K562 (cell line): ENCODE measurements around the gene CTXND1. TPM values are rescaled to one million over a fixed set of nuclear protein-coding genes. Genes with fewer than 3 reads are reported as not detected.

Experiments used
- ATAC-seq: fragments of 200-7000 bp; cut with Tn5 transposase; 3 replicates; pipeline ENCODE4 v1.9.1; 2020; ENCODE audit warnings: moderate library complexity
- BruUV-seq: library from RNA; stranded (reverse); fragments of 400-500 nt; replicated peaks from 2 replicates; lab custom pipeline; 2021; lab: Mats Ljungman, UMichigan
- CTCF ChIA-PET: fragments of 300-600 bp; formaldehyde crosslinking; extraction: SDS; loops from one replicate; lab custom pipeline; 2021; ENCODE audit warnings: low intra/inter-chr PET ratio; lab: Yijun Ruan, JAX
- POLR2A ChIA-PET: fragments of 300-600, 350-650 bp; sonication (Branson Sonifier 250); formaldehyde crosslinking; extraction: SDS; loops from one replicate; lab custom pipeline; 2021; ENCODE audit warnings: antibody characterized with exemption, inconsistent platforms; lab: Yijun Ruan, JAX
- DNase-seq, 4 experiments: peaks; one replicate each; pipeline versions ENCODE4 v3.0.0 to v3.0.0-alpha.2; 2011 to 2018; ENCODE audit warnings: low spot score in 3 of 4, mixed read lengths in 3 of 4; ENCODE audit errors: extremely low read depth in 1 of 4
- FAIRE-seq: peaks from 2 replicates; lab custom pipeline; 2011; peaks lifted over from hg19 to GRCh38; lab: Jason Lieb, UNC
- H2AFZ ChIP-seq: 2 replicates; pipeline ENCODE4 v1.6.0; 2011; ENCODE audit warnings: low read depth, low read length, control low read depth, inconsistent platforms
- H3K27ac ChIP-seq: fragments of 200-600 bp; 3 replicates; pipeline ENCODE4 v1.8.0; 2011; ENCODE audit warnings: low read depth, mild to moderate bottlenecking, control low read depth, inconsistent platforms, low read length, moderate library complexity, mixed read lengths; ENCODE audit errors: extremely low read depth
- H3K27me3 ChIP-seq, 2 experiments: fragments of 300-600 bp in 1 of 2; 2 replicates in 1 of 2; 3 replicates in 1 of 2; pipeline versions ENCODE4 v1.6.0 to v1.8.0; 2011; ENCODE audit warnings: inconsistent platforms in 2 of 2, low read length in 2 of 2, mild to moderate bottlenecking in 1 of 2, mixed read lengths in 1 of 2, moderate library complexity in 1 of 2; ENCODE audit not compliant: control insufficient read depth in 2 of 2, insufficient read depth in 2 of 2
- H3K36me3 ChIP-seq: fragments of 300-600 bp; 3 replicates; pipeline ENCODE4 v1.8.0; 2011; ENCODE audit warnings: mild to moderate bottlenecking, low read length, inconsistent platforms; ENCODE audit not compliant: control insufficient read depth, insufficient read depth
- H3K4me1 ChIP-seq, 2 experiments: fragments of 200-600 bp in 1 of 2; replicated peaks in 1 of 2; 2 replicates in 1 of 2; 3 replicates in 1 of 2; pipeline versions ENCODE4 v1.5.1 to v1.8.0; 2011; ENCODE audit warnings: inconsistent platforms in 2 of 2, low read length in 2 of 2, mild to moderate bottlenecking in 1 of 2, mixed read lengths in 1 of 2, moderate library complexity in 1 of 2; ENCODE audit not compliant: control insufficient read depth in 2 of 2, insufficient read depth in 2 of 2
- H3K4me2 ChIP-seq: 2 replicates; pipeline ENCODE4 v1.6.1; 2011; ENCODE audit warnings: low read length, control low read depth, inconsistent platforms, mixed read lengths; ENCODE audit not compliant: insufficient read depth
- H3K4me3 ChIP-seq: fragments of 200-600 bp; sonication (generic), shearing (Covaris generic); 2 replicates; pipeline ENCODE4 v1.5.1; 2016; ENCODE audit warnings: control low read depth, inconsistent platforms
- H3K79me2 ChIP-seq: fragments of 200-600 bp; 3 replicates; pipeline ENCODE4 v1.8.0; 2011; ENCODE audit warnings: low read length, inconsistent platforms; ENCODE audit not compliant: control insufficient read depth, insufficient read depth
- H3K9ac ChIP-seq, 2 experiments: 2 replicates each; pipeline versions ENCODE4 v1.6.0 to v1.6.1; 2011; ENCODE audit warnings: low read depth in 2 of 2, low read length in 2 of 2, control low read depth in 1 of 2, inconsistent platforms in 1 of 2, mild to moderate bottlenecking in 1 of 2, mixed read lengths in 1 of 2; ENCODE audit not compliant: insufficient read depth in 1 of 2
- H3K9me1 ChIP-seq: one replicate; pipeline ENCODE4 v1.6.0; 2011; ENCODE audit warnings: inconsistent platforms, mild to moderate bottlenecking, low read length, moderate library complexity; ENCODE audit not compliant: control insufficient read depth, insufficient read depth
- H3K9me3 ChIP-seq: replicated peaks from 2 replicates; pipeline ENCODE4 v1.5.1; 2011; ENCODE audit warnings: low read depth, low read length, inconsistent platforms; ENCODE audit not compliant: control insufficient read depth, insufficient read depth
- H4K20me1 ChIP-seq: replicated peaks from 2 replicates; pipeline ENCODE4 v1.6.1; 2011; ENCODE audit warnings: low read length, inconsistent platforms, mixed read lengths; ENCODE audit not compliant: control insufficient read depth, insufficient read depth
- DNMT1 ChIP-seq: fragments of 450-650 bp; IDR thresholded peaks from 2 replicates; pipeline ENCODE4 v1.6.1; 2016; ENCODE audit warnings: antibody characterized with exemption, mild to moderate bottlenecking
- EHMT2 ChIP-seq: fragments of 450-650 bp; IDR thresholded peaks from 2 replicates; pipeline ENCODE4 v1.6.1; 2018; ENCODE audit warnings: antibody characterized with exemption
- ILF3 ChIP-seq: fragments of 450-650 bp; IDR thresholded peaks from 2 replicates; pipeline ENCODE4 v1.6.1; 2018; ENCODE audit warnings: antibody characterized with exemption, mild to moderate bottlenecking, moderate library complexity, borderline replicate concordance
- KLF1 ChIP-seq: fragments of 450-650 bp; IDR thresholded peaks from 2 replicates; pipeline ENCODE4 v1.6.1; 2016; ENCODE audit warnings: missing genetic modification characterization, missing compliant biosample characterization
- MTA2 ChIP-seq: fragments of 450-650 bp; IDR thresholded peaks from 2 replicates; pipeline ENCODE4 v1.6.1; 2016; ENCODE audit warnings: low read depth
- SNIP1 ChIP-seq: fragments of 450-650 bp; IDR thresholded peaks from 2 replicates; pipeline ENCODE4 v1.7.1; 2017; ENCODE audit warnings: low read depth, mild to moderate bottlenecking
- TBL1XR1 ChIP-seq, 2 experiments: IDR thresholded peaks; 2 replicates each; pipeline ENCODE4 v1.6.1; 2012; ENCODE audit warnings: improper control_type of control experiment in 2 of 2, low read length in 2 of 2, mild to moderate bottlenecking in 1 of 2
- ZFP36 ChIP-seq: fragments of 150-350 bp; IDR thresholded peaks from 2 replicates; pipeline ENCODE4 v1.6.1; 2018; ENCODE audit warnings: low read length, low read depth; ENCODE audit not compliant: partially characterized antibody
- ZNF511 ChIP-seq: sonication (generic); formaldehyde crosslinking; IDR thresholded peaks from 2 replicates; pipeline ENCODE4 v1.8.0; 2022; ENCODE audit warnings: mild to moderate bottlenecking, missing genetic modification reagents
- ZNF76 ChIP-seq: fragments of 250-450 bp; sonication (Bioruptor Pico); IDR thresholded peaks from 2 replicates; pipeline ENCODE4 v1.4.0; 2020; ENCODE audit warnings: mild to moderate bottlenecking, moderate library complexity, borderline replicate concordance
- WGBS: fragments of 100-300 bp; shearing (Covaris generic); methylation state at CpG from one replicate; pipeline ENCODE4 v1.1.6; 2016; ENCODE audit warnings: low coverage, mixed read lengths; ENCODE audit not compliant: insufficient coverage; ENCODE audit errors: missing lambda C conversion rate; 5-methylcytosine and 5-hydroxymethylcytosine counted together
- in situ Hi-C: fragments of 300-500 bp; cut with MboI; formaldehyde crosslinking; loops from 4 replicates; pipeline ENCODE4 v1.15.0; 2018; ENCODE audit warnings: inconsistent platforms, mixed read lengths
- intact Hi-C: fragments of 100-400 bp; cut with micrococcal nuclease; formaldehyde crosslinking; loops from 2 replicates; pipeline ENCODE4 v1.14.2; 2022
- polyA plus RNA-seq, 8 experiments: library from polyadenylated mRNA; depleted of rRNA in 4 of 8; stranded (reverse) in 5 of 8; unstranded in 3 of 8; fragments of >200 nt; fragmentation: Nextera tagmentation in 2 of 8; fragmentation: Illumina TruSeq in 1 of 8; extraction: Ambion mirVana in 2 of 8; extraction: Trizol in 1 of 8; gene quantifications; 2 replicates each; pipeline versions ENCODE4 v1.2.1 to v1.2.3, GENCODE V29; 2011 to 2014; ENCODE audit warnings: inconsistent platforms in 1 of 8, missing spikeins in 1 of 8
- total RNA-seq, 7 experiments: library from RNA; depleted of rRNA in 6 of 7; stranded (reverse); fragments of >200 nt in 6 of 7; fragmentation: Illumina TruSeq in 2 of 7; extraction: Trizol in 2 of 7; gene quantifications; 2 replicates each; pipeline versions ENCODE4 v1.2.1 to v1.2.3, GENCODE V29; 2011 to 2021; ENCODE audit warnings: low replicate concordance in 1 of 7
- TF ChIP-seq, protein P1 (sequence below): fragments of 450-650 bp; formaldehyde crosslinking; IDR thresholded peaks from 2 replicates; pipeline ENCODE4 v1.4.0; 2020; ENCODE audit warnings: mild to moderate bottlenecking
- TF ChIP-seq, protein P2 (sequence below): sonication (generic); formaldehyde crosslinking; IDR thresholded peaks from 2 replicates; pipeline ENCODE4 v1.8.1; 2023; ENCODE audit warnings: mild to moderate bottlenecking, missing genetic modification reagents, moderate library complexity

The CTXND1 gene
- total and polyA plus RNA-seq, 9 of the 15 experiments (the other 6 are each of a cell fraction or from before 2014, with no cell fraction given): 0.04 TPM; not detected in 7

GRCh38 chr15:80286055-80286454 lies 34.0 kb upstream of the CTXND1 start (continued):
- TF ChIP-seq ZNF511 (CRISPR knock-in tag): no peak

DNA sequence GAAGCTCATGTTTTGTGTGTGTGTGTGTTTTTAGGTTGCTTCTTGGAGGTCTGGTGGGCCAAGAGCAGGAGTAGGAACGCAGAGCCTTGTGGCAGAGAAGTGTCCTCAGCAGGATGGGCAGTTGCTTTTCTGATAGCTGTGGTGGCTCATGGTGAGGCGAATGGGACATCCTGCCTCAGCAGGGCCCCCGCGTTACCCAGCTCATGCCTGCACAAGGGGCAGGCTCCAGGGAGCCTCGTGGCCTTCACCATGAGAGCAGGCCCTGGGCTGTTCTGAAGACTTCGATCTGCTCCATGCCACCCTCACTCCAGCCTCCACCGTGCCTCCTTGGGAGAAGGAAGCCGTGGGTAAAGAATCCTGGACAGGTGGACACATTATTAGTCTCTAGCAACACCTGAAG lies 33.4 kb upstream of the CTXND1 start:
- TF ChIP-seq, protein P1, sequence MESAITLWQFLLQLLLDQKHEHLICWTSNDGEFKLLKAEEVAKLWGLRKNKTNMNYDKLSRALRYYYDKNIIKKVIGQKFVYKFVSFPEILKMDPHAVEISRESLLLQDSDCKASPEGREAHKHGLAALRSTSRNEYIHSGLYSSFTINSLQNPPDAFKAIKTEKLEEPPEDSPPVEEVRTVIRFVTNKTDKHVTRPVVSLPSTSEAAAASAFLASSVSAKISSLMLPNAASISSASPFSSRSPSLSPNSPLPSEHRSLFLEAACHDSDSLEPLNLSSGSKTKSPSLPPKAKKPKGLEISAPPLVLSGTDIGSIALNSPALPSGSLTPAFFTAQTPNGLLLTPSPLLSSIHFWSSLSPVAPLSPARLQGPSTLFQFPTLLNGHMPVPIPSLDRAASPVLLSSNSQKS (CRISPR knock-in tag): no peak
- TF ChIP-seq KLF1 (no peak), ZNF76 (CRISPR knock-in tag) (no peak), ILF3 (no peak), MTA2 (no peak), EHMT2 (no peak), ZFP36 (no peak), TBL1XR1 (IDR thresholded peaks at IDR 0.05; ENCODE audit: low read length in 2 of 2) (no peak), SNIP1 (no peak), DNMT1 (no peak)
- TF ChIP-seq, protein P2, sequence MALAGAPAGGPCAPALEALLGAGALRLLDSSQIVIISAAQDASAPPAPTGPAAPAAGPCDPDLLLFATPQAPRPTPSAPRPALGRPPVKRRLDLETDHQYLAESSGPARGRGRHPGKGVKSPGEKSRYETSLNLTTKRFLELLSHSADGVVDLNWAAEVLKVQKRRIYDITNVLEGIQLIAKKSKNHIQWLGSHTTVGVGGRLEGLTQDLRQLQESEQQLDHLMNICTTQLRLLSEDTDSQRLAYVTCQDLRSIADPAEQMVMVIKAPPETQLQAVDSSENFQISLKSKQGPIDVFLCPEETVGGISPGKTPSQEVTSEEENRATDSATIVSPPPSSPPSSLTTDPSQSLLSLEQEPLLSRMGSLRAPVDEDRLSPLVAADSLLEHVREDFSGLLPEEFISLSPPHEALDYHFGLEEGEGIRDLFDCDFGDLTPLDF (CRISPR knock-in tag): no peak
- Histone ChIP-seq H3K4me2 (no peak overlapping the region), H3K27me3 (peaks cover 0 to 16% of the 10 kb centered on the region in 2 experiments; a peak in 3 of 5 replicates), H3K9me1 (no peaks in the 10 kb centered on the region), H3K36me3 (no peaks in the 10 kb centered on the region), H3K9me3 (no peaks in the 10 kb centered on the region), H3K9ac (0 out of 4 replicates have a peak overlapping the region, but pooled peaks of 1 of the 2 experiments have one; percentile 50), H2AFZ (no peak overlapping the region), H3K79me2 (no peaks in the 10 kb centered on the region), H3K4me3 (no peak overlapping the region), H4K20me1 (no peaks in the 10 kb centered on the region), H3K27ac (no peak overlapping the region), H3K4me1 (no peaks in the 10 kb centered on the region)
- in situ Hi-C loops: no loop called here
- intact Hi-C loops: no loop called here
- no TSS peak for BruUV-seq
- ATAC-seq: no peak
- 2% methylated on average over 8 of the region's 8 CpGs for WGBS
- no peak for FAIRE-seq
- ChIA-PET POLR2A (no interaction called here), CTCF (interaction anchor here (0.7 kb wide), 1 partner anchor 700 kb away, joined by 5 read pairs; no protein-coding TSS in a partner anchor)
- no peak for DNase-seq
